ENCODE measurements around the gene ZNF787. TPM values are rescaled to one million over a fixed set of nuclear protein-coding genes. Genes with fewer than 3 reads are reported as not detected.
A peak's percentile ranks its signal among the peaks of the same experiment; 100 is the strongest.
"Not testable (repeated sequence)": the region's sequence is repeated elsewhere in the genome, so short reads cannot be mapped to it uniquely, and the experiment has no call there.

The ZNF787 gene
- total RNA-seq, 2 experiments from 2014 or later = 30.6 to 31.7 TPM

- intact Hi-C loops (cut with micrococcal nuclease; ENCODE audit: unreplicated experiment) = no loop called here
- Histone ChIP-seq H3K9me3 (ENCODE audit: low read length) (no peaks in the 10 kb centered on the region), H3K36me3 (ENCODE audit: insufficient read depth, low read length) (peaks cover 31% of the 10 kb centered on the region), H3K4me1 (ENCODE audit: insufficient read depth, low read length, poor library complexity, severe bottlenecking) (peaks cover 12% of the 10 kb centered on the region), H3K4me3 (ENCODE audit: low read depth, low read length, poor library complexity, severe bottlenecking) (no peak overlapping the region), H2AFZ (ENCODE audit: low read length) (no peak overlapping the region), H3K27ac (ENCODE audit: low read depth, low read length, poor library complexity, severe bottlenecking) (no peak overlapping the region), H4K20me1 (ENCODE audit: insufficient read depth, low read length) (peaks cover 9% of the 10 kb centered on the region; the same call in 1 of the 2 replicates), H3K9me2 (ENCODE audit: insufficient read depth, low read length) (no peaks in the 10 kb centered on the region), H3K79me2 (ENCODE audit: insufficient read depth, low read depth, low read length) (peaks cover 54% of the 10 kb centered on the region), H3K4me2 (ENCODE audit: low read length) (no peak overlapping the region)
- ChIA-PET POLR2A (no interaction called here), CTCF (ENCODE audit: unreplicated experiment) (no interaction called here)
- no peak for TF ChIP-seq CTCF (conservative IDR thresholded peaks at IDR 0.05; ENCODE audit: low read length)
- no peak for TF ChIP-seq EZH2phosphoT487 (IDR thresholded peaks at IDR 0.05; ENCODE audit: borderline replicate concordance, low read depth, low read length)
- BruUV-seq (replicated peaks) = no TSS peak
- DNase-seq (ENCODE audit: low spot score) = no peak
Measured at GRCh38 chr19:56106397-56106849, 14.7 kb downstream of the ZNF787 start.

DNA sequence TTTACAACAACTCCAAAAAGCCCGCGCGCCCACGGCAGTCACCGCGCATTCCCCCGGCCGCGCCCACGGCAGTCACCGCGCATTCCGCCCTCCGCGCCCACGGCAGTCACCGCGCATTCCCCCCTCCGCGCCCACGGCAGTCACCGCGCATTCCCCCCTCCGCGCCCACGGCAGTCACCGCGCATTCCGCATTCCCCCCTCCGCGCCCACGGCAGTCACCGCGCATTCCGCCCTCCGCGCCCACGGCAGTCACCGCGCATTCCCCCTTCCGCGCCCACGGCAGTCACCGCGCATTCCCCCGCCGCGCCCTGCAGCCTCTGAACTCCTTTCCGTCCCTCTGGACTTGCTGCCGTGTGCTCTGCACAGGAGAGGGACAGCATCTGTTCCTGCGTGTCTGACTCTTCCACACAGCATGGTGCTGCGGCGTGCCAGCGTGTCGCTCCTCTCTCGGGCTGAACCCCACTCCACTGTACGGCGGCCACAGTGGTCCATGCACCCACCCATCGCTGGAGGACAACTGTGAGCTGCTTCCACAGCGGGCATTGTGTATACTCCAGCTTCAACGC is 15.2 kb downstream of the ZNF787 start:
- not testable (repeated sequence) for H4K20me1 ChIP-seq (ENCODE audit: insufficient read depth, low read length)

GRCh38 chr19:56105090-56105701 is 15.9 kb downstream of the ZNF787 start:
- ChIA-PET POLR2A (no interaction called here), CTCF (ENCODE audit: unreplicated experiment) (no interaction called here)
- DNase-seq (ENCODE audit: low spot score) = no peak
- Histone ChIP-seq H4K20me1 (ENCODE audit: insufficient read depth, low read length) (peaks cover 3% of the 10 kb centered on the region; the same call in 1 of the 2 replicates), H3K4me1 (ENCODE audit: insufficient read depth, low read length, poor library complexity, severe bottlenecking) (no peaks in the 10 kb centered on the region), H3K36me3 (ENCODE audit: insufficient read depth, low read length) (peaks cover 31% of the 10 kb centered on the region), H3K4me3 (ENCODE audit: low read depth, low read length, poor library complexity, severe bottlenecking) (no peak overlapping the region), H3K9me2 (ENCODE audit: insufficient read depth, low read length) (no peaks in the 10 kb centered on the region), H3K9me3 (ENCODE audit: low read length) (no peaks in the 10 kb centered on the region), H3K27ac (ENCODE audit: low read depth, low read length, poor library complexity, severe bottlenecking) (no peak overlapping the region), H3K79me2 (ENCODE audit: insufficient read depth, low read depth, low read length) (peaks cover 41% of the 10 kb centered on the region; the same call in 1 of the 2 replicates), H3K4me2 (ENCODE audit: low read length) (no peak overlapping the region), H2AFZ (ENCODE audit: low read length) (no peak overlapping the region)
- TF ChIP-seq CTCF (conservative IDR thresholded peaks at IDR 0.05; ENCODE audit: low read length) (peak; percentile 57; the same call in 1 of the 2 replicates), EZH2phosphoT487 (IDR thresholded peaks at IDR 0.05; ENCODE audit: borderline replicate concordance, low read depth, low read length) (no peak)
- intact Hi-C loops (cut with micrococcal nuclease; ENCODE audit: unreplicated experiment) = no loop called here
- BruUV-seq (replicated peaks) = no TSS peak

More for the DNA sequence above, 15.2 kb downstream of the ZNF787 start:
- H3K27ac ChIP-seq (ENCODE audit: low read depth, low read length, poor library complexity, severe bottlenecking); H3K4me2 ChIP-seq (ENCODE audit: low read length); H2AFZ ChIP-seq (ENCODE audit: low read length); H3K9me3 ChIP-seq (ENCODE audit: low read length); H3K4me3 ChIP-seq (ENCODE audit: low read depth, low read length, poor library complexity, severe bottlenecking); BruUV-seq (replicated peaks); H3K9me2 ChIP-seq (ENCODE audit: insufficient read depth, low read length); CTCF ChIA-PET (ENCODE audit: unreplicated experiment); DNase-seq (ENCODE audit: low spot score); intact Hi-C loops (cut with micrococcal nuclease; ENCODE audit: unreplicated experiment); POLR2A ChIA-PET; H3K4me1 ChIP-seq (ENCODE audit: insufficient read depth, low read length, poor library complexity, severe bottlenecking): not testable (repeated sequence)
- peaks cover 31% of the 10 kb centered on the region for H3K36me3 ChIP-seq (ENCODE audit: insufficient read depth, low read length)
- peaks cover 48% of the 10 kb centered on the region; the same call in 1 of the 2 replicates for H3K79me2 ChIP-seq (ENCODE audit: insufficient read depth, low read depth, low read length)
